Esophagus squamous epithelium (tissue), 5 donors: ENCODE results near the gene KSR2. TPM values are rescaled to one million over a fixed set of nuclear protein-coding genes. Genes with fewer than 3 reads are reported as not detected.

Experiments used
- DNase-seq: peaks from one replicate; lab custom pipeline; 2025; lab: John Stamatoyannopoulos, UW
- H3K27ac ChIP-seq, 4 donors: fragments of 200-600 bp; sonication (generic); one replicate each; pipeline ENCODE4 v1.5.1; 2016 to 2019; ENCODE audit warnings: mild to moderate bottlenecking in 1 of 4
- H3K27me3 ChIP-seq, 4 donors: fragments of 200-600 bp; sonication (generic); 1 replicate in 3 of 4; 2 replicates in 1 of 4; pipeline versions ENCODE4 v1.5.1 to v1.6.0; 2017 to 2021; ENCODE audit warnings: antibody characterized with exemption in 1 of 4
- H3K36me3 ChIP-seq, 3 donors: fragments of 200-600 bp; sonication (generic); one replicate each; pipeline ENCODE4 v1.5.1; 2016 to 2019
- H3K4me1 ChIP-seq, 3 donors: fragments of 200-600 bp; sonication (generic); one replicate each; pipeline ENCODE4 v1.5.1; 2017 to 2019
- H3K4me3 ChIP-seq, 4 donors: fragments of 200-600 bp; sonication (generic); 1 replicate in 3 of 4; 2 replicates in 1 of 4; pipeline ENCODE4 v1.5.1; 2016 to 2019; ENCODE audit warnings: mild to moderate bottlenecking in 2 of 4, moderate library complexity in 1 of 4
- H3K9me3 ChIP-seq, 3 donors: fragments of 200-600 bp; sonication (generic); one replicate each; pipeline ENCODE4 v1.5.1; 2016 to 2019
- POLR2A ChIP-seq, 4 donors: fragments of 450-650 bp; IDR thresholded peaks; one replicate each; pipeline ENCODE4 v1.6.1; 2017; ENCODE audit warnings: antibody characterized with exemption in 4 of 4, mild to moderate bottlenecking in 4 of 4, moderate library complexity in 3 of 4
- WGBS, 2 donors: methylation state at CpG; one replicate each; pipeline ENCODE4 v1.1.5; 2018; 5-methylcytosine and 5-hydroxymethylcytosine counted together
- intact Hi-C: fragments of 100-400 bp; cut with DNase I; formaldehyde crosslinking; loops from one replicate; pipeline ENCODE4 v1.15.0; 2022
- total RNA-seq, 4 donors: library from RNA; depleted of rRNA; stranded (reverse); fragments of >200 nt; gene quantifications; one replicate each; pipeline ENCODE4 v1.1.0, GENCODE V29; 2016
- TF ChIP-seq, protein P1 (sequence below), 6 experiments: fragments of 450-650 bp in 4 of 6; fragments of 200-600 bp in 2 of 6; sonication (generic) in 2 of 6; IDR thresholded peaks; one replicate each; pipeline ENCODE4 v1.5.1; 2016 to 2019; ENCODE audit warnings: antibody characterized with exemption in 6 of 6, mild to moderate bottlenecking in 4 of 6, moderate library complexity in 4 of 6
- donor health status: DM: yes; HTN: yes; CAD: no.

KSR2 gene
- total RNA-seq, 4 donors from 2014 or later: under 0.01 to 0.13 (median 0.03) TPM

DNA sequence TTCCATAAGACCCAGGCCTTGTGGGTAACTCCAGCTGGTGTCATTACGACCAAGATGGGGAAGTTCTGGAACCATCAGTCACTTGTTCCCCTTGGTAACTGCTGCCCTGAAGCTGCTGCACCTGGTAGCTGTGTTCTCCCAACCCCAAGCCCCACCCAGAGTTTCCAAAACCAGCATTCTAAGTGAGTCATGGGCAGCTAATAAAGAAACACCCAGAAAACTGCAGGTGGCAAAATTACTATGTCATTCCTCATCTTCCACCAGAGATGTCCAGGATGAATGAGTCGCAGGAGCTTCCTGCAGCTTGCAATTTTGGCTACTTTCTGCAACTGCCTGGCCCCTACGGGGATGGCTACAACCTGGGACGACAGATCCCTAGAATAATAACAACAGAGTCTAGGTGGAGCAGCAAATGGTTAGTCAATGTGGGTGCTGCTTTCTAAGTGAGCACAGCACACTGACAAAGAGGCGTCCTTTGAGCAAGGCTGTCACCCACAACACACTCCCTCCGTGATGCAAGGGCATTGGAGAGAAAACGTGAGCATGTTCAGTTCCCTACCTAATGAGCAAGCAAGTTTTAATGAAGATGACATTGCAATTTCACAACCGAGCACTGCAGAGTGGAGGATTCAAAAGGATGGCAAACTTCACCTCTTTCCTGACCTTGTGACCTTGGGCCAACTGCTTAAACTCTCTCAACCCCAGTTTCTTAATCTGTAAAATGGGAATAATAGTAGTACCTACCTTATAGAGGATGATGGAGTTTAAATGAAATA is 306.0 kb downstream of the KSR2 start:
- WGBS, 2 donors: 60 to 71% methylated on average over 4 to 8 of the region's 8 CpGs
- no peak overlapping the region for H3K4me3 ChIP-seq

DNA sequence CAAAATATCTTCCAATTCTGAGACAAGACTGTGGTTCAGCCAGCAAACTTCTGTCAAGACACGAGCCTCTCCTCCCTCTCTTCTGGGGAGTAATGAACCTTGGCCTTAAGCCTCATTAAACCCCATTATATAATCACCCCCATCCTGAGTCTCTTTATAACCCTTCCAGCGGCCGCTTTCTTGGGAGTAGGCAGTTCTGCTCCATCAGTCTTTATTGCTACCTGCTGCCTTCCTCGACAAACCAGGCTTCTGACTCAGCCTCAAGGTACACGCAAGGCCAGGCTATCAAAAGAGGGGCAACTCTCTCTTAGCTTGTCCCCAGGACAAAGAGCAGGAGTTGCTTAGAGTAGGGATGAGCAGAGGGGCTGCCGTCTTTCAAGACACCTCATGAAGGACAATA is 306.6 kb downstream of the KSR2 start:
- Histone ChIP-seq H3K4me3 (no peak overlapping the region), H3K36me3 (no peaks in the 10 kb centered on the region), H3K9me3 (no peaks in the 10 kb centered on the region), H3K4me1 (no peaks in the 10 kb centered on the region), H3K27ac (no peak overlapping the region), H3K27me3 (peaks cover 0 to 16% (median 0%) of the 10 kb centered on the region in 4 donors)
- intact Hi-C loops: no loop called here
- no peak for TF ChIP-seq POLR2A (IDR thresholded peaks at IDR 0.05)
- TF ChIP-seq, protein P1, sequence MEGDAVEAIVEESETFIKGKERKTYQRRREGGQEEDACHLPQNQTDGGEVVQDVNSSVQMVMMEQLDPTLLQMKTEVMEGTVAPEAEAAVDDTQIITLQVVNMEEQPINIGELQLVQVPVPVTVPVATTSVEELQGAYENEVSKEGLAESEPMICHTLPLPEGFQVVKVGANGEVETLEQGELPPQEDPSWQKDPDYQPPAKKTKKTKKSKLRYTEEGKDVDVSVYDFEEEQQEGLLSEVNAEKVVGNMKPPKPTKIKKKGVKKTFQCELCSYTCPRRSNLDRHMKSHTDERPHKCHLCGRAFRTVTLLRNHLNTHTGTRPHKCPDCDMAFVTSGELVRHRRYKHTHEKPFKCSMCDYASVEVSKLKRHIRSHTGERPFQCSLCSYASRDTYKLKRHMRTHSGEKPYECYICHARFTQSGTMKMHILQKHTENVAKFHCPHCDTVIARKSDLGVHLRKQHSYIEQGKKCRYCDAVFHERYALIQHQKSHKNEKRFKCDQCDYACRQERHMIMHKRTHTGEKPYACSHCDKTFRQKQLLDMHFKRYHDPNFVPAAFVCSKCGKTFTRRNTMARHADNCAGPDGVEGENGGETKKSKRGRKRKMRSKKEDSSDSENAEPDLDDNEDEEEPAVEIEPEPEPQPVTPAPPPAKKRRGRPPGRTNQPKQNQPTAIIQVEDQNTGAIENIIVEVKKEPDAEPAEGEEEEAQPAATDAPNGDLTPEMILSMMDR (IDR thresholded peaks at IDR 0.05): no peak
- 65 to 92% methylated on average over 4 to 5 of the region's 6 CpGs for WGBS, 2 donors
- no peak for DNase-seq

More for the DNA sequence above, 306.0 kb downstream of the KSR2 start:
- no peak for TF ChIP-seq POLR2A (IDR thresholded peaks at IDR 0.05)
- TF ChIP-seq, protein P1 (IDR thresholded peaks at IDR 0.05): no peak
- Histone ChIP-seq H3K27ac (no peak overlapping the region), H3K4me1 (no peaks in the 10 kb centered on the region), H3K9me3 (no peaks in the 10 kb centered on the region), H3K27me3 (peaks cover 0 to 22% (median 0%) of the 10 kb centered on the region in 4 donors), H3K36me3 (no peaks in the 10 kb centered on the region)
- intact Hi-C loops: no loop called here
- no peak for DNase-seq

DNA sequence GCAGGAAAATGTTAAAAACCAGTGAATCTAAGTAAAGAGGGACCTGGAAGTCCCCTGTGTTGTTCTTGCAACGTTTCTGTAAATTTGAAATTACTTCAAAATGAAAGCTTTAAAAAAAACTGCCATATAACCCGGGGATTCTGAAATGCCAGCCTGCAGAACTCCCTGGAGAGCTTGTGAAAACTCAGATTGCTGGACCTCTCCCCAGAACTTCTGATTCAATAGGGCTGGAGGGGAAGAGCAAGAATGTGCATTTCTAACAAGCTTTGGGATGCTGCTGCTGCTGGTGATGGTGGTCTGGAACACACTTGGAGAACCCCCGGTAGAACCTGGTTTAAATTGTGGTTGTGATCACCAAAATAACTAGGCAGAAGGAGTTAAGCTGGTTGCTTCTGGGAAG is 307.3 kb downstream of the KSR2 start:
- no peaks in the 10 kb centered on the region for H3K9me3 ChIP-seq
- H3K27me3 ChIP-seq: peaks cover 0 to 12% (median 0%) of the 10 kb centered on the region in 4 donors
- 31 to 55% methylated on average over 3 of the region's 3 CpGs for WGBS, 2 donors
- no peak overlapping the region for H3K4me3 ChIP-seq
- intact Hi-C loops: no loop called here
- TF ChIP-seq, protein P1 (IDR thresholded peaks at IDR 0.05): no peak
- TF ChIP-seq POLR2A (IDR thresholded peaks at IDR 0.05): no peak
- DNase-seq: no peak
- H3K36me3 ChIP-seq: no peaks in the 10 kb centered on the region
- no peak overlapping the region for H3K27ac ChIP-seq
- H3K4me1 ChIP-seq: no peaks in the 10 kb centered on the region

DNA sequence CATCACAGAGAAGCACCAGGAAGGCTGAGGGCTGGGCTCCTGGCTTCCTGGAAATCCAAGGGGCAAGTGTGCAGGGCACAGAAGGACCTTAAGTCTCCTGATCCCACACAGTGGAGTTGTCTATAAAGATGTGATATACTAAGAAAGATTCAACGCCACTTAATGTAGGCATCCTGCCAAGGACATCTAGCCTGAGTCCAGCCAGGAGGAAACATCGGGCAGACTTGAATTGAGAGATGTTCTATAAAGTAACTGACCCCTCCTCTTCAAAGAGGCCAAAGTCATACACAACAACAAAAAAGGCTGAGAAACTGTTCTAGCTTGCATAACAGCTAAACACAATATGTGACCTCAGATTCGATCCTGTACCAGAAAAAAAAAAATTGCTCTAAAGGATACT is 307.9 kb downstream of the KSR2 start:
- TF ChIP-seq POLR2A (IDR thresholded peaks at IDR 0.05): no peak
- TF ChIP-seq, protein P1 (IDR thresholded peaks at IDR 0.05): no peak
- intact Hi-C loops: no loop called here
- no peaks in the 10 kb centered on the region for H3K4me1 ChIP-seq
- H3K36me3 ChIP-seq: no peaks in the 10 kb centered on the region
- DNase-seq: no peak
- H3K9me3 ChIP-seq: no peaks in the 10 kb centered on the region
- H3K27ac ChIP-seq: no peak overlapping the region
- peaks cover 0 to 12% (median 0%) of the 10 kb centered on the region in 4 donors for H3K27me3 ChIP-seq
- H3K4me3 ChIP-seq: no peak overlapping the region
- 57 to 84% methylated on average over 3 of the region's 3 CpGs for whole genome bisulfite sequencing, 2 donors

DNA sequence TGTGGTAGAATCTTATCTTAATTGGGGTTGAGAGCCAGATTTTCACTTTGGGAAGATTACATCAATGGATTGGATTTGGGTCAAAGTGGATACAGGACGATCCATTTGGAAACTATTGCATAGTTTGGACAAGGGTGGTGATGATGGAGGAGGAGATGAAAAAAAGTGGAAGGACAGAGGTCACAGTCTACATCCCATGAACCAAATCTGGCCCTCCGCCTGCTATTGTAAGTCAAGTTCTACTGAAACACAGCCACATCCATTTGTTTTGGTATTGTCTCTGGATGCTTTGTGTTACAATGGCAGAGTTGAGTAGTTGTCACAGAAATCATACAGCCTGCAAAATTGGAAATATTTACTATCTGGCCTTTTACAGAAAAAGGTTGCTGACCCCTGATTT is 310.6 kb downstream of the KSR2 start:
- Histone ChIP-seq H3K27me3 (peaks cover 0 to 3% (median 0%) of the 10 kb centered on the region in 4 donors), H3K36me3 (no peaks in the 10 kb centered on the region), H3K9me3 (no peaks in the 10 kb centered on the region), H3K4me3 (no peak overlapping the region), H3K27ac (no peak overlapping the region), H3K4me1 (no peaks in the 10 kb centered on the region)
- no peak for DNase-seq
- intact Hi-C loops: no loop called here
- TF ChIP-seq, protein P1 (IDR thresholded peaks at IDR 0.05): no peak
- no peak for TF ChIP-seq POLR2A (IDR thresholded peaks at IDR 0.05)
- 60 to 71% methylated on average over 2 of the region's 2 CpGs for WGBS, 2 donors
